ENCODE data around the gene CDH4. TPM values are rescaled to one million over a fixed set of nuclear protein-coding genes. Genes with fewer than 3 reads are reported as not detected.

Gene CDH4
- total RNA-seq, 1 donor from 2014 or later = 1.1 TPM

DNA sequence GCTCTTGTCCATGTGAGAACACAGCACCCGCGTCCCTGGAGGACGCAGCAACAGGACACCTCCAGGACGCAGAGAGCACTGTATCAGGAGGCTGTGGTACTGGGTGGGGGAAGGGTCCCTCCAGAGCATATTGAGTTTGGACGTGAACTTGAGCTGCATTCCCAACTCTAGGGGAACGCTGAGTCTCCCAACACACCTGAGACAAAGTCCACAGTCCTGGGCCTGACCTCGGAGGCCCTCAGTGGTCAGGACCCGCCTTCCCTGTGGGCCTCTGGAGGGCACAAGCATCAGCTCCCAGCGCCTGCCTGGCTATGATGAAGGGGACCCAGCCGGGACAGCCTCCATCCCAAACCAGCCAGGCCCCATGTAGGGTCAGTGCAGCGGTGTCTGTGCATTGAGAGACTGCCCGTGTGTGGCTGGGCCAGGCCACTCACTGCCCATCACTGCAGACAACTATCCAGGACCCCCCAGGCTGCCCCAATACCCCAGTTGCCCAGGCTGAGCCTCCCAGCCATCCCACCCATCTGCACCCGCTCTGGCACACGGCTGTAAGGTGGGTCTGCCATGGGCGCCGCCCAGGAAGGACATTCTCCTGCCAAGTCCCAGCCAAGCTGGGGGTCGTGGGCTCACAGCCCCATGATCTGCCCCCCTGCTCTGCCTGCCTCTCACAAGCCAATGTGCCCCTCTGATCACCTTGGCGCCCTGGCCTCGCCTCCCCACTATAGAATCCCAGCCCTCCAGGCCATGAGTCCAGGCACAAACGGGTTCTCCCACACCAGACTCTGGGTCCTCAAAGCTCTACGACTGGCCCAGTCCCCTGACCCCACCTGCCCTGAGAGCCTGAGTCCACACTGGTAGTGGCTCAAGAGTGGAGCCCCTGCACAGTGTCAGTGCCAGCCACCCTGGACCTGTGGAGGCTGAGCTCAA lies 697.9 kb downstream of the CDH4 start:
- no peak for DNase-seq

GRCh38 chr20:61950641-61951071 lies 698.6 kb downstream of the CDH4 start:
- no peak for DNase-seq

DNA sequence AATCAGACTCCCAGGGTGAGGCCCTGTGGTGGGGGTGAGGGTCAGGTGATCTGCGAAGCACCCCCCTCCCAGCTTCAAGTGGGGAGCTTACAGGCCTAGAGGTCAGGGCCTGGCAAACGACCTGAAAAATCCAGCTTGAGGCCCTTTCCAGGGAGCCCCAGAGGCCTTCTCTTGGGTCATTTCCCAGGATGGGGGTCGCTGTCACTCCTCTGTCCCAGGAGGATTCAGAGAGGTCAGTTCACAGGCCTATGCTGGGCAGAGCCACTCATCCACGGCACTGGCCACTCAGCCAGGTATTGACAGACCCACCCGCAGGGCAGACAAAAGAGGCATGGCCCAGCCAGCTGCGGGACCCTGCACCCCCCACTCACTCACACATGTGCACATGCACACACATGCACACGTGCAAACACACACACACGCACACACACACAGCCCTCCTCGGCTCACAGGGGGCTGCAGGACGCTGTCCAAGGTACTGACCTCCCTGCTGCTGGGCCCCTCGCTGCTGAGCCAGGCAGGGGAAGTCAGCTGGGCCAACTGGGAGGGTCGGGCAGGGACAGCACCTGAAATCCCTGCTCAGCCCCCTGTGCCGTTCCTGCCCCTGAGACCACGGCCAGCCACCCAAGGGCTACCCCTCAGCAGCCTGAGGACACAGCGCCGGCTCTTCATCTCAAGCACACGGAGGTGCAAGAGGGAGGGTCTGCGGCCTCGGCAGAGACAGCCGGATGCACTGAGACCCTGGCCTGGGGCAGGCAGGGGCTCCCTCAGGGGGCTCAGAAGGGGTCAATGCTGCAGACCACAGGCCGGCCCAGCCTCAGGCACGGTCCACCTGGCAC lies 699.9 kb downstream of the CDH4 start:
- DNase-seq = peak; percentile 81

DNA sequence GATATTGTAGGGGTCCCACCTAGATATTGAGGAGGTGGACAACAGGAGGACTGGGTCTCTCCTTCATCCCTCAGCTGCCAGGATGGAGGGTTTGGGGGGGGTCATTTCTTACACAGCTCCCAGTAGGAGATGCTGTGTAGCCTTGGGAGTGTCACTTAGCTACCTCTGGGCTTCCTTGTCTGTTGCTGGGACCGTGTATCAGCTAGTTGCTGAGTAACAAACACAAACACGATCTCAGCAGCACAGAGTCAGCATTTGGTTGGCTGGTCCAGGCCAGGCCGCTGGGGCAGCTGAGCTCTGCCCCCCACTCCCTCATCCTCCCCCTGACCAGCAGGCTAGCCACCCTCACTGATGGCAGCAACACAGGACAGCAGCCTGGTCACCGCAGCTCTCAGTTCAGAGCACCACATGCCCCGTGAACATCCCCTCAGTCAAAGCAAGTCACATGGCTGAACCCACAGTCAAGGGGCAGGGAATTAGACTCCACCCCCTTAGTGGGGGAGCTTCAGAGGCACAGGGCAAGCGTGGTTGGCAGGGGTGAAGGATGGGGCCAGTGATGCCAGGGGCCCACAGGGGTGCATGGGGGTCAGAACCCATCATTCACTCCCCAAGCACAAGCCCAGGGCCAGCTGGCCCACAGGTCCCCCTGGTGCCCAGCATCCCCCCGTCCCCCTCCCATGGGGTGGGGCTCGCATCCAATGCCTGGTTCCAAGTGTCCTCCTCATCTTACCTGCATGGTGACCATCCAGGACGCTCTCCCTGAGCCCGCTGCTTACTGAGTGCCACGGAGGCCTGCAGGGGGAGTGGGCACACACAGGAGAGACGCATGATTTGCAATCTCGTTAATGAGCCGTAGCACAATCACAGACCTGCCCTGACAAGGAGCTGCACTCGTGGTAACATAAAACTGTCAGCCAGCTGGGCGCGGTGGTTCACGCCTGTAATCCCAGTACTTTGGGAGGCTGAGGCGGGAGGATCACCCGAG lies 701.3 kb downstream of the CDH4 start:
- no peak for DNase-seq

- DNase-seq = no peak
Measured at GRCh38 chr20:61954276-61955021, 702.4 kb downstream of the CDH4 start.

GRCh38 chr20:61955668-61956395 lies 703.8 kb downstream of the CDH4 start:
- no peak for DNase-seq

- no peak for DNase-seq
Measured at GRCh38 chr20:61956396-61957342, 704.6 kb downstream of the CDH4 start.

GRCh38 chr20:61957961-61958715 lies 706.1 kb downstream of the CDH4 start:
- DNase-seq = no peak

GRCh38 chr20:61958773-61959700 lies 707.0 kb downstream of the CDH4 start:
- no peak for DNase-seq

DNA sequence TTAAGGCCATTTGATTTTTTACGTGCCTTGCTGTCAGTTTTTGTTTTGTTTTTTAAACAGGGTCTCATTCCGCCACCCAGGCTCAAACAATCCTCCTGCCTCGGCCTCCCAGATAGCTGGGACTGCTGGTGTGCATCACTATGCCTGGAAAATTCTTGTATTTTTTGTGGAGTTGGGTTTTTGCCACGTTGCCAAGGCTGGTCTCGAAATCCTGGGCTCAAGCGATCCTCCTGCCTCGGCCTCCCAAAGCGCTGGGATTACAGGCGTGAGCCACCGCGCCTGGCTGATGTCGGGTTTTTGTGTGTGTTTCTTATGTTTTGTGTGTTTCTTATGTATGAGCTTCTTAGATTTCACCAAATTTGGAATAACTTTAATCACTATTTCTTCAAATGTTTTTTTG lies 708.8 kb downstream of the CDH4 start:
- no peak for DNase-seq

DNA sequence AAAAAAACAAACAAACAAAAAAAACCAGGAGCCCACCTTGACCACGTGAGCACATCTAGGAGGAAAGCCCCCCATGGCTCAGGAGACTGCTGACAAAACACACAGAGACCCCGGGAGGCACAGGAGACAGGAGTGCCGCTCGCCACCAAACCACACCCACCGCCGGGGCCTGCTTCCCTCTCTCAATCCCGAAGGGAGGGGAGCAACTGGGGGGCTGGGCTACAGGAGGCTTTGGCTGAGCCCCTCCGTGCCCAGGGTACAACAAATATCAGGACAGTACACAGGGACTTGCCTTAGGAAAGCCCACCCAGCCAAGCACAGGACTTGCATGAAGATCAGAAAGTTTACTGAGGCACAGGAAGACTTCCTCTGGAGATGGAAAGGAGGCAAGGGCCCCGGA lies 711.1 kb downstream of the CDH4 start:
- no peak for DNase-seq

DNA sequence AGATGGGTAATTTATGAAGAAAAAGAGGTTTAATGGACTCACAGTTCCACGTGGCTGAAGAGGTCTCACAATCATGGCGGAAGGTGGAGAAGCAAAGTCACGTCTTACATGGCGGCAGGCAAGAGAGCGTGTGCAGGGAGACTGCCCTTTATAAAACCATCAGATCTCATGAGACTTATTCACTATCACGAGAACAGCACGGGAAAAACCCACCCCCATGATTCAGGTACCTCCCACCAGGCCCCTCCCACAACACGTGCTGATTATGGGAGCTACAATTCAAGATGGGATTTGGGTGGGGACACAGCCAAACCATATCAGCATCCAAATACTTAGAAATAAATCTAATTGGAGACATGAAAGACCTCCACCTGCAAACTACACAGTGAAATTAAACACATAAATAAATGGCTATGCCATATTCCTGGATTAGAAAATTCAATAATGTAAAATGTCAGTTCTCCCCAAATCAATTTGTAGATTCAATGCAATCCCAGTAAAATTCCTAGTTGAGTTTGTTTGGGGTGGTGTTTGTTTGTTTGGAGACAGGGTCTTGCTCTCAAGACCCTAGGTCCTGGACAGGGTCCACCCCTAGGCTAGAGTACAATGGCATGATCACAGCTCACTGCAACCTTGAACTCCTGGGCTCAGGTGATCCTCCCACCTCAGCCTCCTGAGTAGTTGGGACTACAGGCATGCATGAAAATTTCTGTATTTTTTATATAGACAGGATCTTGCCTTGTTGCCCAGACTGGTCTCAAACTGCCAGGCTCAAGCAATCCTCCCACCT lies 712.0 kb downstream of the CDH4 start:
- DNase-seq = no peak

DNA sequence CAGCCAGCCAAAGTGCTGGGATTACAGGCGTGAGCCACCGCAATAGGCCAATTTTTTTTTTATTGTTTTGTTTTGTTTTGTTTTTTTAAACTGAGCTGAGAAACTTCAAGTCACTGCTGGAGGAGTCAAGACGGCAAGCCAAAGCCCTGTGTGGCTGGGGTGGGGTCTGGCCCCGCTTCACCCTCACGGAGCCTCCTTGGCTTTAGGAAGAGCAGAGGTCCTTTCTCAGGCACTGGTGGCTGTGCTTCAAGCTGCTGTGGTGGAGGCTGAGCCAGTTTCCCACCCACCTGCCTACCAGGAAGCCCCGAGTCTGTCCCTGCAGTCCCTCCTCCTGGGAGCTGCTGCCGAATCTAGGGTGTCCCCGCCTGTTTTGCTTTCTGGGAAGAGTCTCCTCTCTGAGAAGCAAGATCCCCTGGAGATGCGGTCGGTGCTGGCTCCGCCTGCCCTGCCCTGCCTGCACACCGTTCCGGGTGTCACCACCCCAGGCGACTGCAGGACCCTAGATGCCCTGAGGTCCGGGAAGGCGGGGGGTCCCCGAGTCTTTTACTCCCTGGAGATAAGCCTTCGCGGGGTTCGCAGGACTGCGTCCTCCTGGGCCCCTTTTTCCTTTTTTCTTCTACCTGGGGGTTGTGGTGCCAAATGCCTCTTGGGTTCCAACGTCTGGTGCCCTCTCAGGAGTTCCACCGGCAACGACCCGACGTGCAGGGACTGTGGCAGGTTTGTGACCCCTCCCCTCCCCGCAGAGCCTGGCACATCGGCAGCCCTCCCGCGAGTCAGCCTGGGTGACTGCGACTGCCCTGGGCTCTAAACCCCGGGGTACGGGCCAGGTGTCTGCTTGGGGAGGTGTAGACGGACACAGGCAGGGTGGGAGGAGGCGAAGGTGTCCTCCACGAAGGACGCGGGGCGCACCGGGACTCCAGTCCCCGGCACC lies 712.9 kb downstream of the CDH4 start:
- no peak for DNase-seq

DNA sequence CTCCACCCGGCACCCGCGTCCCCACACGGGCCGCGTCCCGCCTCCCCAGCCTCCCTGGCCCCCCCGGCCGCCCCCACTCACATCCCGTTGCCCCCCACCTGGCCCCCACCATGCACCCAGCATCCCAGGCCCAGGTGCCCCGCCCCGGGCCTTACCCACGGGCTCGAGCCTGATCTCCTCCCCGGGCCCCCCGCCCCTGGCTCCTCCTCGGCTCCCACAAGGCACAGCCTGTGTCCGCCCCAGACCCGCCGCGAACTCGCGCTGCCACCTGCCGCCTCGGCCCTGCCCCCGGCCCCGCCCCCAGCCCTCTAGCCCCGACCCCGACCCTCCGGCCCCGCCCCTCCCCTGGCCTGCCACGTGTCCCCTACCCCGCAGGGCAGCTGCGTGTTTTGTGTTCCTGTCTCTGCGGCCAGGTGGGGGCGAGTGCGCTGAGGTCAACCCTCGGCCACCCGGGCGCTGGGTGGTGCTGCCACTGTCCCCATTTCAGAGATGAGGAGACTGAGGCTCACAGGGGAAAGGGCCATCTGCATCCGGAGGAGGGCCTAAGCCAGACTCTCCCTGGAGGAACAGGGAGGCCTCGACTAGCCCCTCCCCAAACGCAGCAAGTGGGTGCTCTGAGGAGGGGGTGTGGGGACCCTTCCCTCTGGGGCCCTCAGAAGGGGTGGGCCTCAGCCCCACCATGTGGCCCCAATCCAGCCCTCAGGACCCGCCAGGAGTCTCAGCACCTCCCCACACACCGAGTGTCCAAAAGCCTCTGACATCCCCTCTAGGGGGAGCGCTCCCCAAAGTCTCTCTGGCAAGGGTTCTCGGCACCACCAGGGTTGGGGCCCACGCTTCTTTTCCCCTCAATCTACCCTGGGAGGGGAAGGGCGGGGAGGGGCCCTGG lies 713.8 kb downstream of the CDH4 start:
- DNase-seq = no peak
